CD4-positive, alpha-beta T cell (primary cell): ENCODE measurements around the gene WDR5. TPM values are rescaled to one million over a fixed set of nuclear protein-coding genes. Genes with fewer than 3 reads are reported as not detected.

Source experiments
- ATAC-seq: fragments of 200-7000 bp; cut with Tn5 transposase; one replicate; pipeline ENCODE4 v1.10.0; 2022; ENCODE audit warnings: mild to moderate bottlenecking; ENCODE audit not compliant: poor library complexity
- CTCF ChIA-PET: fragments of 350-600 bp; sonication (Branson Sonifier 250); formaldehyde crosslinking; loops from one replicate; lab custom pipeline; 2021; ENCODE audit warnings: antibody characterized with exemption, inconsistent platforms; lab: Charles Lee
- POLR2A ChIA-PET: fragments of 350-600 bp; sonication (Branson Sonifier 250); formaldehyde crosslinking; loops from one replicate; lab custom pipeline; 2021; ENCODE audit warnings: antibody characterized with exemption, inconsistent platforms; lab: Charles Lee
- DNase-seq, 14 experiments: peaks; one replicate each; pipeline ENCODE4 v3.0.0-alpha.2; 2013 to 2020; ENCODE audit warnings: mixed read lengths in 2 of 14
- H3K27ac ChIP-seq, 2 donors: one replicate each; pipeline versions ENCODE4 v1.5.1 to v1.7.0; 2013; ENCODE audit warnings: low read length in 2 of 2, low read depth in 1 of 2, mild to moderate bottlenecking in 1 of 2
- H3K27me3 ChIP-seq, 2 experiments: 1 replicate in 1 of 2; 2 replicates in 1 of 2; pipeline versions ENCODE4 v1.6.1 to v1.7.0; 2013; ENCODE audit warnings: low read length in 2 of 2, control low read depth in 1 of 2, mild to moderate bottlenecking in 1 of 2, moderate library complexity in 1 of 2; ENCODE audit not compliant: insufficient read depth in 2 of 2, control insufficient read depth in 1 of 2
- H3K36me3 ChIP-seq: one replicate; pipeline ENCODE4 v1.6.1; 2013; ENCODE audit warnings: low read length, control low read depth; ENCODE audit not compliant: insufficient read depth
- H3K4me1 ChIP-seq: one replicate; pipeline ENCODE4 v1.6.1; 2013; ENCODE audit warnings: low read length, control low read depth; ENCODE audit not compliant: insufficient read depth
- H3K4me3 ChIP-seq: one replicate; pipeline ENCODE4 v1.5.1; 2013; ENCODE audit warnings: mild to moderate bottlenecking, low read length, moderate library complexity
- H3K9me3 ChIP-seq, 2 experiments: 1 replicate in 1 of 2; 2 replicates in 1 of 2; pipeline versions ENCODE4 v1.6.1 to v1.7.0; 2013; ENCODE audit warnings: low read length in 2 of 2, mild to moderate bottlenecking in 2 of 2, control low read depth in 1 of 2, moderate library complexity in 1 of 2; ENCODE audit not compliant: control insufficient read depth in 1 of 2, insufficient read depth in 1 of 2
- H3K27ac Mint-ChIP-seq: one replicate; pipeline ENCODE4 v1.8.0; 2020; ENCODE audit warnings: mixed read lengths
- H3K27me3 Mint-ChIP-seq: one replicate; pipeline ENCODE4 v1.8.0; 2021; ENCODE audit warnings: mixed read lengths
- H3K36me3 Mint-ChIP-seq: one replicate; pipeline ENCODE4 v1.8.0; 2021; ENCODE audit warnings: low read depth, mixed read lengths
- H3K4me1 Mint-ChIP-seq: one replicate; pipeline ENCODE4 v1.8.0; 2021; ENCODE audit warnings: low read depth, mixed read lengths
- H3K4me3 Mint-ChIP-seq: one replicate; pipeline ENCODE4 v1.8.0; 2020; ENCODE audit warnings: mild to moderate bottlenecking, mixed read lengths
- H3K9me3 Mint-ChIP-seq: one replicate; pipeline ENCODE4 v1.8.0; 2020; ENCODE audit warnings: mixed read lengths
- CTCF ChIP-seq: fragments of 200-600 bp; IDR thresholded peaks from one replicate; pipeline ENCODE4 v1.8.0; 2022; ENCODE audit warnings: antibody characterized with exemption, mild to moderate bottlenecking
- intact Hi-C, 2 experiments: fragments of 100-400 bp; cut with DNase I in 1 of 2; cut with micrococcal nuclease in 1 of 2; formaldehyde crosslinking; loops; one replicate each; pipeline versions ENCODE4 v1.15.1 to v1.9.0; 2023 to 2025; cut with DNase I, micrococcal nuclease
- total RNA-seq, 174 experiments: library from RNA in 2 of 174; stranded (reverse) in 2 of 174; gene quantifications; one replicate each; pipeline ENCODE4 v1.2.3 and lab custom pipeline; 2021 to 2026

WDR5 gene
- total RNA-seq, 2 experiments from 2014 or later, result 14.9 to 16.9 TPM

DNA sequence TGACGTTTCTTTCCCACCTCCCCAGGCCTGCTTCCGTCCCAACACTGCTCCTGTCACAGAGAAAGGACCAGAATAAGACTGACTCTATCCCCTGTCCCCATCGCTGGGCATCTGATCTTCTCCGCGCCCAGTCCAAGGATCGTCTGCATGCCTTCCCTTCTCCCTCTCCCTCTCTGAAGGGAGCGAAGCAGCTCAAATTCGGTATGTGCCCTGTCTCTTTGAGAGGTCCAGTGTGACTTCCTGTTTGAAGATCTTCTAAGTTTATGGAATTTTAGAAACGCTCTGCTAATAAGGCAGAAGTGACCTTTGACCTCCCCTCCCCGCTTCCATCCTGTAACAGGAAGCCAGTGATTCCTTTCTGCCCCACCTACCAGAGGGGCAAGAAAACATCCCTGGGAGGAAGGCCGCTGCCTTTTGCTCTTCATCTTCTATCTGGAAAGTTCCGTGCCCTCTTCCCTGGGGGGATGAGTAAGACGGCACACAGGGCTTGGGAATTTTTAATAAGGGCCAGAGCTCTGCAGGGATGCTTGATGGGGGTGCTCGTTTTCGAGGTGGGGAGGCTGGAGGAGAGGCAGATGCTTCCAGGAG lies 69.2 kb downstream of the WDR5 start:
- H3K4me3 ChIP-seq, result no peak overlapping the region
- no peaks in the 10 kb centered on the region for H3K4me1 Mint-ChIP-seq
- H3K36me3 ChIP-seq, result no peaks in the 10 kb centered on the region
- ATAC-seq (no peak), DNase-seq (no peak)
- H3K27ac Mint-ChIP-seq, result no peak overlapping the region
- no peaks in the 10 kb centered on the region for H3K36me3 Mint-ChIP-seq
- no peaks in the 10 kb centered on the region for H3K27me3 Mint-ChIP-seq
- intact Hi-C loops, result no loop called here
- no peaks in the 10 kb centered on the region for H3K27me3 ChIP-seq
- no peak for TF ChIP-seq CTCF
- no peaks in the 10 kb centered on the region for H3K4me1 ChIP-seq
- peaks cover 7% of the 10 kb centered on the region for H3K9me3 Mint-ChIP-seq
- H3K27ac ChIP-seq, result no peak overlapping the region
- POLR2A ChIA-PET, result no interaction called here
- no peak overlapping the region for H3K4me3 Mint-ChIP-seq
- H3K9me3 ChIP-seq, result peaks cover 0 to 4% of the 10 kb centered on the region in 2 experiments
- CTCF ChIA-PET, result no interaction called here

GRCh38 chr9:134205672-134206310 lies 69.9 kb downstream of the WDR5 start:
- ChIA-PET CTCF (no interaction called here), POLR2A (no interaction called here)
- peaks cover 7% of the 10 kb centered on the region for H3K9me3 Mint-ChIP-seq
- Histone ChIP-seq H3K9me3 (peaks cover 0 to 4% of the 10 kb centered on the region in 2 experiments), H3K4me3 (no peak overlapping the region), H3K27ac (no peak overlapping the region), H3K36me3 (no peaks in the 10 kb centered on the region), H3K27me3 (no peaks in the 10 kb centered on the region), H3K4me1 (no peaks in the 10 kb centered on the region)
- no peaks in the 10 kb centered on the region for H3K36me3 Mint-ChIP-seq
- intact Hi-C loops, result no loop called here
- no peak for ATAC-seq
- H3K27ac Mint-ChIP-seq, result no peak overlapping the region
- H3K4me3 Mint-ChIP-seq, result no peak overlapping the region
- no peaks in the 10 kb centered on the region for H3K4me1 Mint-ChIP-seq
- DNase-seq, result no peak
- H3K27me3 Mint-ChIP-seq, result no peaks in the 10 kb centered on the region
- TF ChIP-seq CTCF, result no peak

GRCh38 chr9:134206311-134207300 lies 70.7 kb downstream of the WDR5 start:
- POLR2A ChIA-PET, result no interaction called here
- no peak overlapping the region for H3K4me3 Mint-ChIP-seq
- Histone ChIP-seq H3K36me3 (no peaks in the 10 kb centered on the region), H3K4me1 (no peaks in the 10 kb centered on the region), H3K9me3 (peaks cover 0 to 4% of the 10 kb centered on the region in 2 experiments), H3K27ac (no peak overlapping the region), H3K27me3 (no peaks in the 10 kb centered on the region), H3K4me3 (no peak overlapping the region)
- intact Hi-C loops, result no loop called here
- DNase-seq, result no peak
- H3K4me1 Mint-ChIP-seq, result no peaks in the 10 kb centered on the region
- H3K9me3 Mint-ChIP-seq, result peaks cover 7% of the 10 kb centered on the region
- ATAC-seq, result no peak
- H3K27me3 Mint-ChIP-seq, result no peaks in the 10 kb centered on the region
- TF ChIP-seq CTCF, result no peak
- H3K27ac Mint-ChIP-seq, result no peak overlapping the region
- H3K36me3 Mint-ChIP-seq, result no peaks in the 10 kb centered on the region
- CTCF ChIA-PET, result no interaction called here
